Stimulated activated naive CD4-positive, alpha-beta T cell (primary cell): ENCODE measurements around the gene STRIP1.
A peak's percentile ranks its signal among the peaks of the same experiment; 100 is the strongest.

Source experiments
- DNase-seq, 6 experiments: peaks; one replicate each; lab custom pipeline; 2025; lab: John Stamatoyannopoulos, UW

STRIP1 gene

GRCh38 chr1:110034451-110035235 is at the start of gene STRIP1:
TSS of gene STRIP1 (plus strand) at chr1:110034624. CDS start at chr1:110034638, 14 bp downstream.
- peak; percentile 84 to 95 (median 92) for DNase-seq

GRCh38 chr1:109985247-109986053 is 49.0 kb upstream of the STRIP1 start:
- peak in 1 of 6 experiments; percentile 33 for DNase-seq

- no peak for DNase-seq
Observed at GRCh38 chr1:109986054-109986444, 48.4 kb upstream of the STRIP1 start.

- no peak for DNase-seq
Observed at GRCh38 chr1:109988349-109988914, 46.0 kb upstream of the STRIP1 start.

- DNase-seq: no peak
Observed at GRCh38 chr1:109989506-109990301, 44.7 kb upstream of the STRIP1 start.

- no peak for DNase-seq
Observed at GRCh38 chr1:109990302-109990653, 44.1 kb upstream of the STRIP1 start.

GRCh38 chr1:109991400-109991925 is 43.0 kb upstream of the STRIP1 start:
- no peak for DNase-seq

GRCh38 chr1:109993885-109994284 is 40.5 kb upstream of the STRIP1 start:
- no peak for DNase-seq

GRCh38 chr1:109994654-109995053 is 39.8 kb upstream of the STRIP1 start:
- no peak for DNase-seq

GRCh38 chr1:109995536-109995935 is 38.9 kb upstream of the STRIP1 start:
- DNase-seq: no peak

GRCh38 chr1:109996476-109996875 is 37.9 kb upstream of the STRIP1 start:
- no peak for DNase-seq

- DNase-seq: no peak
Observed at GRCh38 chr1:109997204-109997866, 37.1 kb upstream of the STRIP1 start.

GRCh38 chr1:109997867-109998229 is 36.6 kb upstream of the STRIP1 start:
- no peak for DNase-seq

GRCh38 chr1:110002695-110003094 is 31.7 kb upstream of the STRIP1 start:
- DNase-seq: no peak

GRCh38 chr1:110003747-110004428 is 30.5 kb upstream of the STRIP1 start:
- peak in 2 of 6 experiments; percentile 1 to 17 for DNase-seq

GRCh38 chr1:110004583-110004982 is 29.8 kb upstream of the STRIP1 start:
- DNase-seq: peak in 2 of 6 experiments; percentile 25 to 28

GRCh38 chr1:110005971-110006370 is 28.5 kb upstream of the STRIP1 start:
- DNase-seq: no peak

- DNase-seq: no peak
Observed at GRCh38 chr1:110006516-110006915, 27.9 kb upstream of the STRIP1 start.

GRCh38 chr1:110007046-110007830 is 27.2 kb upstream of the STRIP1 start:
- no peak for DNase-seq
